Endodermal cell (in vitro differentiated cells): ENCODE data around the gene DYNC1H1. TPM values are rescaled to one million over a fixed set of nuclear protein-coding genes. Genes with fewer than 3 reads are reported as not detected.

Experiments
- DNase-seq: peaks from one replicate; pipeline ENCODE4 v3.0.0-alpha.2; 2017
- H3K27ac ChIP-seq: 2 replicates; pipeline ENCODE4 v1.5.1; 2013; ENCODE audit warnings: mild to moderate bottlenecking, low read depth, low read length, moderate library complexity
- H3K27me3 ChIP-seq: 2 replicates; pipeline ENCODE4 v1.6.1; 2013; ENCODE audit warnings: mild to moderate bottlenecking, low read length, moderate library complexity; ENCODE audit not compliant: insufficient read depth, control insufficient read depth, poor library complexity, severe bottlenecking
- H3K36me3 ChIP-seq: 2 replicates; pipeline ENCODE4 v1.7.0; 2013; ENCODE audit warnings: mild to moderate bottlenecking, low read length, moderate library complexity; ENCODE audit not compliant: control insufficient read depth, insufficient read depth
- H3K4me1 ChIP-seq: one replicate; pipeline ENCODE4 v1.7.0; 2013; ENCODE audit warnings: low read length; ENCODE audit not compliant: control insufficient read depth, insufficient read depth
- H3K4me3 ChIP-seq: 2 replicates; pipeline ENCODE4 v1.5.1; 2013; ENCODE audit warnings: mild to moderate bottlenecking, low read length, moderate library complexity
- H3K9ac ChIP-seq: 2 replicates; pipeline ENCODE4 v1.6.1; 2013; ENCODE audit warnings: mild to moderate bottlenecking, low read length, moderate library complexity; ENCODE audit not compliant: poor library complexity, severe bottlenecking; ENCODE audit errors: extremely low read depth
- H3K9me3 ChIP-seq: 2 replicates; pipeline ENCODE4 v1.6.1; 2013; ENCODE audit warnings: mild to moderate bottlenecking, low read length, moderate library complexity; ENCODE audit not compliant: control insufficient read depth
- H3K27ac Mint-ChIP-seq: 2 replicates; pipeline ENCODE4 v1.8.0; 2020; ENCODE audit warnings: mixed read lengths
- H3K27me3 Mint-ChIP-seq: 2 replicates; pipeline ENCODE4 v1.8.0; 2021; ENCODE audit warnings: mild to moderate bottlenecking, mixed read lengths; ENCODE audit not compliant: insufficient read depth
- H3K36me3 Mint-ChIP-seq: 2 replicates; pipeline ENCODE4 v1.8.0; 2020; ENCODE audit warnings: low read depth, mixed read lengths
- H3K4me1 Mint-ChIP-seq: 2 replicates; pipeline ENCODE4 v1.8.0; 2020; ENCODE audit warnings: mixed read lengths
- H3K4me3 Mint-ChIP-seq: 2 replicates; pipeline ENCODE4 v1.8.0; 2020; ENCODE audit warnings: mild to moderate bottlenecking, moderate library complexity, mixed read lengths
- H3K9me3 Mint-ChIP-seq: 2 replicates; pipeline ENCODE4 v1.8.0; 2020; ENCODE audit warnings: mild to moderate bottlenecking, mixed read lengths
- WGBS, 2 experiments: methylation state at CpG; one replicate each; pipeline versions ENCODE4 v1.1.5 to v1.1.7; 2013; ENCODE audit warnings: missing lambda C conversion rate in 2 of 2, mixed read lengths in 1 of 2; ENCODE audit not compliant: insufficient coverage in 1 of 2, insufficient read length in 1 of 2; 5-methylcytosine and 5-hydroxymethylcytosine counted together
- total RNA-seq, 2 donors: library from RNA; stranded (reverse); fragmentation: NEBNext Ultra II Directional in 1 of 2; extraction: Animal tissue kit (Norgen Biotek cat#: 25700) in 1 of 2; gene quantifications; 2 replicates in 1 of 2; 3 replicates in 1 of 2; pipeline ENCODE4 v1.2.1, GENCODE V29; 2021
- TF ChIP-seq, protein P1 (sequence below): fragments of 200-600 bp; sonication (generic); conservative IDR thresholded peaks from 2 replicates; pipeline ENCODE4 v1.5.0; 2021; ENCODE audit warnings: antibody characterized with exemption, mild to moderate bottlenecking

Gene DYNC1H1
- total RNA-seq, 2 donors from 2014 or later, result 438 to 443 TPM

DNA sequence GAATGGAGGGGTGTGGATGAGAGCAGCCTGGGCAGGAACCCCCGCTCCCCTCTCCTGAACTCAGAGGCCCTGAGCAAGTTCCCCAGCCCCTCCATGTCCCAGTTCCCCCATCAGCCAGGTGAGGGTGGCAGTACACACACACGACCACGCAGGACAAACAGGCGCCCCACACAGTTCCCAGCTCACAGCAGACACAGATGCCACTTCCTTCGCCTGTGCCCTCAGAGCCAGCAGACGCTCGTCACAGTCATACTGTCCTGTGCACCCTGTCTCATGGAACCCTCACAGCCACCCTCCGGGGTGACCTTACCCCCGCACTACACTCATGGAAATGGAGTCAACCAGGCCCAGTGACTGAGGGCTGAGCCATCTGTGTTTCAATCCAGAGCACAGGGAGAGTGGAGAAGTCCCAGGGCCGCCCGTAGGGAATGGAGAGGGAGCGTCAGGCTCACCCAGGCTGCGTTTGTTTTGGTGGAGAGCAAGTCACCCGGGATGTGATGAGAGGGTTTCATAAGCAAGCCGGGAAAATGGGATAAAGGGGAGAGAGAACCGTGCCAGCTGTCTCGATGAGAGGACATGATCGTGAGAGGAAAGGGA, 47.5 kb upstream of the DYNC1H1 start:
- peak; percentile 57 for DNase-seq
- H3K36me3 ChIP-seq, result peaks cover 37% of the 10 kb centered on the region
- H3K9ac ChIP-seq, result no peak overlapping the region
- no peaks in the 10 kb centered on the region for H3K27me3 Mint-ChIP-seq
- 85 to 86% methylated on average over 16 to 18 of the region's 18 CpGs for WGBS, 2 experiments
- no peaks in the 10 kb centered on the region for H3K27me3 ChIP-seq
- no peaks in the 10 kb centered on the region for H3K9me3 Mint-ChIP-seq
- no peak overlapping the region for H3K4me3 ChIP-seq
- no peaks in the 10 kb centered on the region for H3K9me3 ChIP-seq
- H3K27ac Mint-ChIP-seq, result peak overlapping the region; percentile 1
- no peak overlapping the region for H3K4me3 Mint-ChIP-seq
- peaks cover 28% of the 10 kb centered on the region for H3K4me1 Mint-ChIP-seq
- H3K36me3 Mint-ChIP-seq, result peaks cover 46% of the 10 kb centered on the region
- TF ChIP-seq, protein P1, sequence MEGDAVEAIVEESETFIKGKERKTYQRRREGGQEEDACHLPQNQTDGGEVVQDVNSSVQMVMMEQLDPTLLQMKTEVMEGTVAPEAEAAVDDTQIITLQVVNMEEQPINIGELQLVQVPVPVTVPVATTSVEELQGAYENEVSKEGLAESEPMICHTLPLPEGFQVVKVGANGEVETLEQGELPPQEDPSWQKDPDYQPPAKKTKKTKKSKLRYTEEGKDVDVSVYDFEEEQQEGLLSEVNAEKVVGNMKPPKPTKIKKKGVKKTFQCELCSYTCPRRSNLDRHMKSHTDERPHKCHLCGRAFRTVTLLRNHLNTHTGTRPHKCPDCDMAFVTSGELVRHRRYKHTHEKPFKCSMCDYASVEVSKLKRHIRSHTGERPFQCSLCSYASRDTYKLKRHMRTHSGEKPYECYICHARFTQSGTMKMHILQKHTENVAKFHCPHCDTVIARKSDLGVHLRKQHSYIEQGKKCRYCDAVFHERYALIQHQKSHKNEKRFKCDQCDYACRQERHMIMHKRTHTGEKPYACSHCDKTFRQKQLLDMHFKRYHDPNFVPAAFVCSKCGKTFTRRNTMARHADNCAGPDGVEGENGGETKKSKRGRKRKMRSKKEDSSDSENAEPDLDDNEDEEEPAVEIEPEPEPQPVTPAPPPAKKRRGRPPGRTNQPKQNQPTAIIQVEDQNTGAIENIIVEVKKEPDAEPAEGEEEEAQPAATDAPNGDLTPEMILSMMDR, result no peak
- peak overlapping the region; percentile 24 for H3K27ac ChIP-seq
- no peaks in the 10 kb centered on the region for H3K4me1 ChIP-seq

DNA sequence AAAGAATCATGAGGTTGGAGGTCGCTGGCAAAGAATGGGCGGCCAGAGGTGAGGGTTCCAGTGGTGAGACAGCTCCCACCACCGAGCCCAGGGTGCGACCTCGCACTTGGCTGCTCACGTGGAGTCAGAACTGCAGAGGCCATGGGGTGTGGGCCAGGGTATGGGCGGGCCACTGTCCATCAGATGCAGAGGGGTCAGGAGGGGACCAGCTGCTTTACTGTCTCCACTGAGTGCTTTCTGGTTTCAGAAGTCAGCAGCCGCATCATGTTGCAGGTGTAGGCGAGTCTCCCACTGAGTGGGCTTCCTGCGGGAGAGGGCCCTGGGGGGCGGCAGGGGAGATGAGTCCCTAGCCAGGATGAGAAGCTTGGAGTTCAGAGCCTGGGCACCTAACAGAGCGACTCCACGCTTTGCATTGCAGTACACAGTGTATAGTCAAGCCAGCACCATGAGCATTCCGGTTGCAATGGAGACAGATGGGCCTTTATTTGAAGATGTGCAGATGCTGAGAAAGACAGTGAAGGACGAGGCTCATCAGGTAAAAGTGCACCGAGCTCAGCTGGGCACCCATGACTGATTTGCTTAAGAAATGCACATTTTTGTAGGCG, 46.9 kb upstream of the DYNC1H1 start:
- Mint-ChIP-seq H3K9me3 (no peaks in the 10 kb centered on the region), H3K4me1 (peaks cover 28% of the 10 kb centered on the region), H3K4me3 (no peak overlapping the region), H3K27me3 (no peaks in the 10 kb centered on the region), H3K36me3 (peaks cover 44% of the 10 kb centered on the region), H3K27ac (peak overlapping the region; percentile 1)
- Histone ChIP-seq H3K4me3 (no peak overlapping the region), H3K9ac (no peak overlapping the region), H3K27me3 (no peaks in the 10 kb centered on the region), H3K36me3 (peaks cover 33% of the 10 kb centered on the region), H3K9me3 (no peaks in the 10 kb centered on the region), H3K27ac (peak overlapping the region; percentile 24), H3K4me1 (no peaks in the 10 kb centered on the region)
- TF ChIP-seq, protein P1, result no peak
- DNase-seq, result peak; percentile 66
- 47 to 54% methylated on average over 17 of the region's 17 CpGs for WGBS, 2 experiments

DNA sequence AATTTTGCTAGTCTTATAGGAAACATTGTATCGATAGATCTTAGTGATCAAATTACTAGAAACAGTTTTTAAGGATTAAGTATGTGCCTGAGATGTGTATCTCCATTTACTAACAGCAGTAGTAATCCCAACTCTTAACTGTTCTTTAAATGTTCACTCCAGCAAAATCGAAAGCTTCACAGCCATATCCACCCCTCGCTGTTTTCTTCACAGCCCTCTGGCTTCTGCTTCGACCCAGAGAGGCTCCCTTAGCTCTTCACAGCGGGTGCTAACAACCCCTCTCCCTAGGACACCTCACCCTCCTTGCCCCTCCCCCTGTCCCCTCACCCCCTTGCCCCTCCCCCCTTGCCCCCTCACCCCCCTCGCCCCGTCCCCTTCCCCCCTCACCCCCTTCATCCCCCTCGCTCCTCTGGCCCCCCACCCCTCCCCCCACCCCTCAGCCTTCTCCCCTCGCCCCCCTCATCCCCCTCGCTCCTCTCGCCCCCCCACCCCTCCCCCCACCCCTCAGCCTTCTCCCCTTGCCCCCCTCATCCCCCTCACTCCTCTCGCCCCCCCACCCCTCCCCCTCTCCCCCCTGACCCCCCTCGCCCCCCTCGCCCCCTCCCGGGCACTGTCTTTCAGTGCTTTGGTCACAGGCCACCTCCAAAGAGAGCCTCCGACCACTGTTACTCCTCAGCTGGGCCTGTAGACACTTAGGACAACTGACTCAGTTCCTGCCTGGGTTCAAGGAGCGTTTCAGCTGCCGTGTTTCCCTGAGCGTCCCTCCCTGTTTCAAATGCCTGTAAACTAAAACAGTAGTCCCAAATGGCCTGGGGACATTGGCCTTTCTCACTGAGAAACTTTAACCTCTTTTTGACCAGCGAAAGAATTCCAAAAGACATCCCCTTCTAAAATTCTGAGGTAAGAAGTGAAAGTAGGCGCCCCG, 46.0 kb upstream of the DYNC1H1 start:
- Histone ChIP-seq H3K9ac (no peak overlapping the region), H3K27ac (peak overlapping the region; percentile 21), H3K4me1 (no peaks in the 10 kb centered on the region), H3K36me3 (peaks cover 28% of the 10 kb centered on the region), H3K9me3 (no peaks in the 10 kb centered on the region), H3K4me3 (no peak overlapping the region), H3K27me3 (no peaks in the 10 kb centered on the region)
- 32 to 63% methylated on average over 3 to 12 of the region's 22 CpGs for WGBS, 2 experiments
- peak; percentile 80 for DNase-seq
- H3K9me3 Mint-ChIP-seq, result no peaks in the 10 kb centered on the region
- H3K36me3 Mint-ChIP-seq, result peaks cover 47% of the 10 kb centered on the region
- H3K27me3 Mint-ChIP-seq, result no peaks in the 10 kb centered on the region
- peaks cover 28% of the 10 kb centered on the region for H3K4me1 Mint-ChIP-seq
- peak overlapping the region; percentile 79 for H3K27ac Mint-ChIP-seq
- no peak overlapping the region for H3K4me3 Mint-ChIP-seq
- TF ChIP-seq, protein P1, result no peak
